A549 (cell line): ENCODE measurements around the gene UBASH3B. TPM values are rescaled to one million over a fixed set of nuclear protein-coding genes. Genes with fewer than 3 reads are reported as not detected.

ENCODE experiments used
- ATAC-seq, 2 experiments: fragments of 200-7000 bp in 1 of 2; fragments of >200 bp in 1 of 2; cut with Nextera tagmentation in 1 of 2; cut with Tn5 transposase in 1 of 2; 3 replicates each; pipeline versions ENCODE4 v1.8.0 to v1.9.1; 2018 to 2020; ENCODE audit warnings: mild to moderate bottlenecking in 1 of 2, moderate library complexity in 1 of 2
- CTCF ChIA-PET: fragments of 300-600 bp; sonication (Branson Sonifier 250); formaldehyde crosslinking; extraction: SDS; loops from one replicate; lab custom pipeline; 2021; ENCODE audit warnings: antibody characterized with exemption, inconsistent platforms; lab: Yijun Ruan, JAX
- POLR2A ChIA-PET: fragments of 350-600 bp; formaldehyde crosslinking; extraction: SDS; loops from one replicate; lab custom pipeline; 2021; ENCODE audit warnings: antibody characterized with exemption, inconsistent platforms; lab: Yijun Ruan, JAX
- DNase-seq, 2 experiments: peaks; one replicate each; pipeline versions ENCODE4 v3.0.0 to v3.0.0-alpha.2; 2011 to 2016; ENCODE audit warnings: low read depth in 1 of 2, low spot score in 1 of 2
- FAIRE-seq: peaks from 2 replicates; lab custom pipeline; 2011; peaks lifted over from hg19 to GRCh38; lab: Jason Lieb, UNC
- H3K27ac ChIP-seq, 2 experiments: fragments of >200 bp; sonication (Bioruptor Twin); formaldehyde crosslinking; 3 replicates each; pipeline ENCODE4 v1.5.1; 2016 to 2017
- H3K4me1 ChIP-seq: fragments of >200 bp; sonication (Bioruptor Twin); formaldehyde crosslinking; 3 replicates; pipeline ENCODE4 v1.6.1; 2016
- H3K4me2 ChIP-seq: fragments of >200 bp; sonication (Bioruptor Twin); formaldehyde crosslinking; 3 replicates; pipeline ENCODE4 v1.6.1; 2016
- H3K4me3 ChIP-seq: fragments of >200 bp; sonication (Bioruptor Twin); formaldehyde crosslinking; 3 replicates; pipeline ENCODE4 v1.5.1; 2016
- H3K9me3 ChIP-seq: fragments of >200 bp; sonication (Bioruptor Twin); formaldehyde crosslinking; 3 replicates; pipeline ENCODE4 v1.6.1; 2016
- BHLHE40 ChIP-seq: IDR thresholded peaks from 2 replicates; pipeline ENCODE4 v1.6.1; 2012; ENCODE audit warnings: low read depth, low read length, inconsistent platforms
- CBX2 ChIP-seq: fragments of 200-600 bp; sonication (generic); IDR thresholded peaks from 2 replicates; pipeline ENCODE4 v1.6.1; 2016; ENCODE audit warnings: low read depth, mild to moderate bottlenecking, borderline replicate concordance
- CHD4 ChIP-seq: fragments of 200-600 bp; sonication (generic); IDR thresholded peaks from 2 replicates; pipeline ENCODE4 v1.6.1; 2016; ENCODE audit warnings: antibody characterized with exemption, mild to moderate bottlenecking, borderline replicate concordance
- EHF ChIP-seq: fragments of 250-450 bp; sonication (Bioruptor Pico); IDR thresholded peaks from 2 replicates; pipeline ENCODE4 v1.5.0; 2020; ENCODE audit warnings: mild to moderate bottlenecking
- EHMT2 ChIP-seq: fragments of 200-600 bp; sonication (generic); IDR thresholded peaks from 2 replicates; pipeline ENCODE4 v1.6.1; 2016; ENCODE audit warnings: antibody characterized with exemption, low read depth, mild to moderate bottlenecking, moderate library complexity
- ESRRA ChIP-seq: fragments of 150-350 bp; IDR thresholded peaks from 2 replicates; pipeline ENCODE4 v1.6.1; 2014; ENCODE audit warnings: mild to moderate bottlenecking, low read length, borderline replicate concordance
- FOSL2 ChIP-seq, 2 experiments: fragments of 450-650 bp in 1 of 2; fragments of >200 bp in 1 of 2; sonication (Bioruptor Twin) in 1 of 2; formaldehyde crosslinking; IDR thresholded peaks; 2 replicates each; pipeline versions ENCODE4 v1.5.0 to v1.6.1; 2016 to 2020; ENCODE audit warnings: mild to moderate bottlenecking in 1 of 2, moderate library complexity in 1 of 2
- FOXS1 ChIP-seq: fragments of 250-450 bp; sonication (Bioruptor Pico); IDR thresholded peaks from 2 replicates; pipeline ENCODE4 v1.5.0; 2020; ENCODE audit warnings: mild to moderate bottlenecking, moderate library complexity
- GATA3 ChIP-seq: IDR thresholded peaks from 2 replicates; pipeline ENCODE4 v1.6.1; 2012; ENCODE audit warnings: borderline replicate concordance
- HEYL ChIP-seq: fragments of 250-450 bp; sonication (Bioruptor Pico); IDR thresholded peaks from 2 replicates; pipeline ENCODE4 v1.8.0; 2021; ENCODE audit warnings: mild to moderate bottlenecking, moderate library complexity
- JUN ChIP-seq, 2 experiments: fragments of >200 bp; sonication (Bioruptor Twin); formaldehyde crosslinking; IDR thresholded peaks; 2 replicates in 1 of 2; 3 replicates in 1 of 2; pipeline ENCODE4 v1.6.1; 2016 to 2017
- KDM1A ChIP-seq: fragments of 200-600 bp; sonication (generic); IDR thresholded peaks from 2 replicates; pipeline ENCODE4 v1.6.1; 2016; ENCODE audit warnings: low read depth, mild to moderate bottlenecking
- MAZ ChIP-seq: fragments of 150-350 bp; IDR thresholded peaks from 2 replicates; pipeline ENCODE4 v1.6.1; 2014; ENCODE audit warnings: antibody characterized with exemption, low read depth, low read length, borderline replicate concordance
- MYC ChIP-seq: IDR thresholded peaks from 2 replicates; pipeline ENCODE4 v1.6.1; 2012; ENCODE audit warnings: mild to moderate bottlenecking, inconsistent platforms, low read length, improper control_type of control experiment, borderline replicate concordance
- NFE2L2 ChIP-seq: fragments of 150-350 bp; conservative IDR thresholded peaks from 2 replicates; pipeline ENCODE4 v1.6.1; 2014; ENCODE audit warnings: low read length
- PHF8 ChIP-seq: fragments of 200-600 bp; sonication (generic); IDR thresholded peaks from 2 replicates; pipeline ENCODE4 v1.6.1; 2016; ENCODE audit warnings: low read depth, mild to moderate bottlenecking, antibody characterized with exemption, moderate library complexity, borderline replicate concordance
- RARB ChIP-seq: fragments of 250-450 bp; sonication (Bioruptor Pico); IDR thresholded peaks from 2 replicates; pipeline ENCODE4 v1.8.0; 2021; ENCODE audit warnings: mild to moderate bottlenecking, moderate library complexity
- RCOR1 ChIP-seq: fragments of 150-350 bp; IDR thresholded peaks from 2 replicates; pipeline ENCODE4 v1.6.1; 2014; ENCODE audit warnings: antibody characterized with exemption, low read length, low read depth
- RNF2 ChIP-seq: fragments of 200-600 bp; sonication (generic); IDR thresholded peaks from 2 replicates; pipeline ENCODE4 v1.6.1; 2016; ENCODE audit warnings: low read depth, mild to moderate bottlenecking, antibody characterized with exemption, moderate library complexity, borderline replicate concordance
- ZC3H11A ChIP-seq: fragments of 450-650 bp; IDR thresholded peaks from 2 replicates; pipeline ENCODE4 v1.6.1; 2014; ENCODE audit warnings: antibody characterized with exemption, mild to moderate bottlenecking
- ZFP36 ChIP-seq: fragments of 450-650 bp; IDR thresholded peaks from 2 replicates; pipeline ENCODE4 v1.6.1; 2014; ENCODE audit warnings: borderline replicate concordance; ENCODE audit not compliant: partially characterized antibody
- WGBS: methylation state at CpG from one replicate; pipeline ENCODE4 v1.1.6; 2017; ENCODE audit errors: missing lambda C conversion rate; 5-methylcytosine and 5-hydroxymethylcytosine counted together
- polyA plus RNA-seq, 4 experiments: library from polyadenylated mRNA; depleted of rRNA in 3 of 4; stranded (reverse); fragments of >200 nt; fragmentation: RNase III in 1 of 4; extraction: RNeasy Plus Mini Kit Qiagen cat#74134 plus additional on column Dnase treatment in 1 of 4; gene quantifications; 2 replicates in 3 of 4; 3 replicates in 1 of 4; pipeline ENCODE4 v1.2.3, GENCODE V29; 2011 to 2017
- TF ChIP-seq, protein P1 (sequence below): fragments of 250-450 bp; sonication (Bioruptor Pico); IDR thresholded peaks from 2 replicates; pipeline ENCODE4 v1.5.0; 2021; ENCODE audit warnings: mild to moderate bottlenecking, moderate library complexity, borderline replicate concordance

The UBASH3B gene
- polyA plus RNA-seq, 2 of the 4 experiments (the other 2 are of a cell fraction), result 33.4 to 43.0 TPM

DNA sequence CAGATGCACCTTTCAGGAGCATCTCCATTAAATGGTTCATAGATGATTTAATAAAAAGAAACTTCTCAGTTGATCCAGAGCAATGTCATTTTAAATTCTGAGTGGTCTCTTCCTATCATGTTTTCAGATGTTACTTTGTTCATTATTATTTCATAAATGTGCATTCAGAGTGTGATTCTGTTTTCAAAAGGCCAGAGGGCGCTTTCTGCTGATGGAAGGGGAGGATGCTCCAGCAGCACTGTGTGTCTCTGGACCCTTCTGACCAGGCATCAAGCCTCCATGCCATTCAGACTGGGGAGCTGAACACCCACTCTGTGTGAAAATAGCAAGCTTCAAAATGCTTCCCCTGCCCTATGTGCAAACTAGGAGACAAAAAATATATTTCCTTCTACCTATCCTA, 158.9 kb downstream of the UBASH3B start (continued):
- no peak for TF ChIP-seq HEYL

DNA sequence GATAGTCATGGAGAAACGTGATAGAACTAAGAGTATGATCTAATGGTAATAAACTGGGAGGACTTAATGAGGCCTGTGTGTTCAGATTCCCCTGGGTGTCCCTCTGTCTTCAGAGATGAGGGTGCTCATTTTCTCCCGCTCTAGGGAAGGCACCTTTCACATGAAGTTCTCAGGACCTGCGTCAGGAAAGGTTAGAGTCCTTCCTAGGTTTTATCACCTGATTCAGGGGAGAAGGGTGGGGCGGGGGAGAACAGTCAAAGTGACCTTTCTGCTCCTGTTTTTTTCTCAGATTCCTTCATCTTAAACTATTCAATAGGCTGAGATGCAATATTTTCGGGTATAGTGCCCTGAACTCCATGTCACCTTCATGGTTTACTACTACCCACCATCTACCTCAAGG, 160.4 kb downstream of the UBASH3B start:
- ChIA-PET CTCF (interaction anchor here (1.2 kb wide), 1 partner anchor 36 kb away, joined by 4 read pairs; no protein-coding TSS in a partner anchor), POLR2A (no interaction called here)
- ATAC-seq (no peak; a peak in 1 of 6 replicates), FAIRE-seq (no peak), DNase-seq (no peak)
- no peak overlapping the region for H3K27ac ChIP-seq
- 86% methylated on average over 5 of the region's 5 CpGs for WGBS
- H3K9me3 ChIP-seq, result no peaks in the 10 kb centered on the region
- no peak overlapping the region for H3K4me3 ChIP-seq
- H3K4me2 ChIP-seq, result no peak overlapping the region
- no peaks in the 10 kb centered on the region for H3K4me1 ChIP-seq
- TF ChIP-seq RCOR1 (no peak), CBX2 (no peak)

DNA sequence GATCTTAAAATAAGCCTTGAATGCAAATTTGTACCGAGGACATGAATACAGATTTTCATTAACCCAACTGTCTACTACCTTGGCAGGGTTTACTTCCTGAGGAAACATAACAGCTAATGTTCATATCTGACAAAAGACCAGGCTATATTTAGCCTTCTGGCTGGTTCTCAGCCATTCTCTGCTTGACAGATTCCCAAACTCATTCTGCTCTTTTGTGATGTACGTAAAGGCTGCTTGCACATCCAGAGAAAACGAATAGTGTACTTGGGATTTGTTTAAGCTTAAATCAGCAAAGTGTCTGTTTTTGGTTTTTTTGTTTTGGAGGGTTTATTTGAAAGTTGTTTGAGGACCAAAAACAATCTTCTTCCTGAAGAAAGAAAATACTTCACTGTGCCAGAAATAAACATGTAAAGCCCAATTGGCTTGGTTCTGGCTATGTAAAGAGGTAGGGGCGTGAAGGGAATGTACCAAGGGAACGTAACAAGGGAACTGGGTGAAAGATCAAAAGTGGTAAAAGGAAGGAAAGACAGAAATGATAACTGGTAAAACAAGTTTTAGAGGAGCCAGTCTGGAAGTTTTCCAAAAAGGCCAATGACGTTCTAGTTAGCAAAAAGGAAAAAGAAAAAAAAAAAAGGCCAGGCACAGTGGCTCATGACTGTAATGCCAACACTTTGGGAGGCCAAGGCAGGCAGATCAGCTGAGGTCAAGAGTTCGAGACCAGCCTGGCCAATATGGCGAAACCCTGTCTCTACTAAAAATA, 161.4 kb downstream of the UBASH3B start:
- no peaks in the 10 kb centered on the region for H3K9me3 ChIP-seq
- WGBS, result 87% methylated on average over 8 of the region's 8 CpGs
- H3K4me3 ChIP-seq, result no peak overlapping the region
- TF ChIP-seq ZC3H11A (no peak), ESRRA (no peak), KDM1A (no peak), RARB (CRISPR knock-in tag) (no peak), CHD4 (no peak), FOXS1 (CRISPR knock-in tag) (no peak), NFE2L2 (no peak), EHMT2 (no peak), MAZ (no peak), PHF8 (no peak)
- TF ChIP-seq, protein P1, sequence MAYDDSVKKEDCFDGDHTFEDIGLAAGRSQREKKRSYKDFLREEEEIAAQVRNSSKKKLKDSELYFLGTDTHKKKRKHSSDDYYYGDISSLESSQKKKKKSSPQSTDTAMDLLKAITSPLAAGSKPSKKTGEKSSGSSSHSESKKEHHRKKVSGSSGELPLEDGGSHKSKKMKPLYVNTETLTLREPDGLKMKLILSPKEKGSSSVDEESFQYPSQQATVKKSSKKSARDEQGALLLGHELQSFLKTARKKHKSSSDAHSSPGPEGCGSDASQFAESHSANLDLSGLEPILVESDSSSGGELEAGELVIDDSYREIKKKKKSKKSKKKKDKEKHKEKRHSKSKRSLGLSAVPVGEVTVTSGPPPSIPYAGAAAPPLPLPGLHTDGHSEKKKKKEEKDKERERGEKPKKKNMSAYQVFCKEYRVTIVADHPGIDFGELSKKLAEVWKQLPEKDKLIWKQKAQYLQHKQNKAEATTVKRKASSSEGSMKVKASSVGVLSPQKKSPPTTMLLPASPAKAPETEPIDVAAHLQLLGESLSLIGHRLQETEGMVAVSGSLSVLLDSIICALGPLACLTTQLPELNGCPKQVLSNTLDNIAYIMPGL, result no peak
- TF ChIP-seq, all 56 proteins: peak for 0
- DNase-seq, result no peak
- ATAC-seq, result no peak
- ChIA-PET POLR2A (no interaction called here), CTCF (interaction anchor here (0.6 kb wide), 1 partner anchor 223 kb away, joined by 4 read pairs; no protein-coding TSS in a partner anchor)
- no peak for FAIRE-seq
- H3K4me1 ChIP-seq, result no peaks in the 10 kb centered on the region
- no peak overlapping the region for H3K27ac ChIP-seq
- no peak overlapping the region for H3K4me2 ChIP-seq

DNA sequence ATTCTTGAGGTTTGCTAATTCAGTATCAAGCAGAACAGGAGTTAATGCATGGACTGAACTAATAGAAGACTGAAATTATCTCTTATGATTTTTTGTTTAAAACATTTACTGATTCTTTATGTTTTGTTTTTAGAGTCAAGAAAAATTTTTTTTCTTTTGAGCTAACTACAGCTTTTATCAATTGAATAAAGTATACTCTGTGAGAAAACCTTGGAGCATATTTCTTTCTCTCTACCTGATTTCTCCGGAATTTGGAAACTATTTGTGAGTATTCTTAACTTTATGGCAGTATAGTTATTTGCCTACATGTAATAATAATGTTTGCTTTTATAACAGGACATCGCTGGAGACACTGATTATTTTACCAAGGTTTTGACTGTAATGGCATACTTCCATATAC, 164.6 kb downstream of the UBASH3B start:
- CTCF ChIA-PET, result no interaction called here
- no peak for DNase-seq
- POLR2A ChIA-PET, result no interaction called here

More for the DNA sequence above, 164.6 kb downstream of the UBASH3B start:
- H3K4me2 ChIP-seq, result no peak overlapping the region
- FAIRE-seq (no peak), ATAC-seq (no peak)
- H3K9me3 ChIP-seq, result no peaks in the 10 kb centered on the region
- H3K4me3 ChIP-seq, result no peak overlapping the region
- WGBS, result 74% methylated on average over 2 of the region's 2 CpGs
- no peak for TF ChIP-seq ZFP36
- TF ChIP-seq GATA3, result no peak
- TF ChIP-seq MYC, result no peak
- no peak for TF ChIP-seq CHD4
- no peak for TF ChIP-seq JUN (IDR thresholded peaks at IDR 0.05)
- TF ChIP-seq FOSL2 (IDR thresholded peaks at IDR 0.05), result no peak
- no peak for TF ChIP-seq FOSL2 (CRISPR knock-in tag; IDR thresholded peaks at IDR 0.05)
- no peak for TF ChIP-seq EHF (CRISPR knock-in tag)
- no peak for TF ChIP-seq NFE2L2
- TF ChIP-seq RNF2, result no peak
- no peak for TF ChIP-seq ESRRA
- TF ChIP-seq KDM1A, result no peak
- TF ChIP-seq BHLHE40, result no peak
- no peaks in the 10 kb centered on the region for H3K4me1 ChIP-seq
- no peak overlapping the region for H3K27ac ChIP-seq
